HG02571 (cell line): ENCODE data around the gene REPIN1.

Experiments used
- ATAC-seq: cut with Tn5 transposase; IDR thresholded peaks from one replicate; pipeline ENCODE4 v1.9.1; 2021; ENCODE audit warnings: mild to moderate bottlenecking, moderate library complexity; ENCODE audit not compliant: unreplicated experiment

Gene REPIN1

GRCh38 chr7:150336746-150337145 lies 31.9 kb upstream of the REPIN1 start:
- ATAC-seq: no peak

GRCh38 chr7:150337179-150337578 lies 31.4 kb upstream of the REPIN1 start:
- ATAC-seq: no peak

GRCh38 chr7:150337659-150338081 lies 31.0 kb upstream of the REPIN1 start:
- no peak for ATAC-seq

DNA sequence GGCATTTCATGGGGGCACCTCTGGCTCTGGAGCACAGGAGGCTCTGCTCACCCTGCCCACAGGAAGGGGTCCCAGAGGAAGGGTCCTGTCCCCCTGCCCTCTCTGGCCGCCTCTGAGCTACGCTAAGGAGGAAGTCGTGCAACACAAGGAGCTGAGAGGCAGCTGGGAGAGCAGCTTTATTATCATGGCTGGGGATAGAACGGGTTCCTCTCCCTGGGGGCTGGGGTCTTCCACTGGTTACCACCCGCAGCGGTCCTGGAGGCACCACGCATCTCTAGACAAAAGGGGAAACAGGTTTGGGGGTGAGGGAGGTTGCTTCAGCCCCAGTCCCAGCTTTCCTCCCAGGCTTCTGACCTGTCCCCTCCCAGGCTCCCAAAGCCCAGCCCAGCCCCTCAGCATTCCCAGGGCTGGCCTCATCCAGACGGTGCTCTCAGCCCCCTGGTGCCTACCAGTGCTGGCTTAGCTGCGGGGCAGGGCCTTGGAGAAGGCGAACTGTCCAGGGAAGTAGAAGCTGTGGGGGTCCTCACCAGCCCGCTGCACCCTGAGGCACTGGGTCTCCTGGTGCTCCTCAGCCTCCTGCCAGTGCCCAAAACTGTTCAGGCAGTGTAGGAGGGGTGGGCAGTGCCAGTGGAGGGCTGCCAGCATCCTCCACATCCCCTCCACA lies 30.3 kb upstream of the REPIN1 start:
- ATAC-seq: no peak

GRCh38 chr7:150339409-150339809 lies 29.2 kb upstream of the REPIN1 start:
- ATAC-seq: no peak

- ATAC-seq: no peak
These were observed 28.4 kb upstream of the REPIN1 start for GRCh38 chr7:150340024-150340749.

DNA sequence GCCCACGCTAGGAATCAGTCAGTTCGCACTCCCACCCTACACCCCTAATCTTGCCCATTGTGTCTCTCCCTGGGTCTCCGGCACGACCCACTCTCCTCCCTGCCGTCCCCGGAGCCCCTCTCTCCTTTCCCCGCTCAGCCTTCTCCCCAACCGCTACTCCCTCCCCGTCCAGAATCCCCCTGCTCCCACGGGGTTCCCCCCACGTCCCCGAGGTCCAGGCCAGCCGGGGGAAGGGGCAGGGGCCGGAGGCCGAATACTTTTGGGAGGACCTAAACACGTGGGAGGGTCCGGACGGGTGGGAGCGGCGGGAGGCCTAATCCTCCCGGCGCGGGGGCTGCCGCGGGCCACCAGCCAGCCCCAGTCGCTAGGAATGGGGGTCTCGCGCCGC lies 27.8 kb upstream of the REPIN1 start:
- ATAC-seq: no peak

DNA sequence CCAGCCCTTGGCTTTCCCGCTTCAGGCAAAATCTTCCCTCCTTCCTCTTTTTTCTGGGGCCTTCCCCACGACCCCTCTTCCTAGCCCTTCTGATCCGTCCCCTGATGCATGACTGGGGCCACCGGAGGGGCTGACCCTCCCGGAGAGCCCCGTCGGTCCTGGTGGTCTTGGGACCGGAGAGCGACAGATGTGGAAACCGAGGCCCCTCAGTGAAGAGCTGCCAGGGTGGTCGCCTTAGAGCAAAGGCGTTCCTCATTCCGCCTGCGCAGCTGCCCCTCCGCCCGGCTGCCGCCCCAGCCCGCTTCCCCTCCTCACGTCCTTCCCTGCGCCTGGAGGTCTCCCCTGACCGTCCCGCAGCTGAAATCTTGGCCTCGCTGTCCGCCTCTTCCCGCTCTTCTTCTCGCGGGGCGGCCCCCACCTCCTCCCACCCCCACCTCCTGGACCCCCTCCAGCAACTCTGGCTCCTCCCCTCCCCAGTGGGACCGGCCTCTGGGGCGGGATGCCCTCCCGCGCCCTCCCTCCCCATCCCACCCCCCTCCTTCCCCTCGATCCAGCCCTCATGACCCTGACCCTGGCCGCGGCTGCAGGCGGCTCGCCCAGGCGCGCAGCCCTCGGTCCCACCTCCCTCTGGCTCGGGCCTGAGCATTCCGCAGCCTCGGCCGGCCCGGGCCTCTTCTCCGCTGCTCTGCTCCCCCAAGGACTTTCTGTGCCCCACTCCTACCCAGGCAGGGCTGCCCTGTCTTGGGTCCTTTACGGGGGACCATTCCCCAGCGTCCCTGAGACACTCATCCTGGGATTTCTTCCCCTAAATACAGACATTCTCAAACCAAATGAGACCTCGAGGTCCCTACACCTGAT lies 27.1 kb upstream of the REPIN1 start, which contains the start of gene RARRES2:
TSS of gene RARRES2 (minus strand) at position 367 of the 858 bp plus-strand sequence. CDS start 1,020 bp downstream, outside the sequence.
- ATAC-seq: no peak

- no peak for ATAC-seq
These were observed 26.6 kb upstream of the REPIN1 start for GRCh38 chr7:150342121-150342408.

GRCh38 chr7:150343225-150343624 lies 25.4 kb upstream of the REPIN1 start:
- no peak for ATAC-seq

- no peak for ATAC-seq
These were observed 24.3 kb upstream of the REPIN1 start for GRCh38 chr7:150344299-150344698.

DNA sequence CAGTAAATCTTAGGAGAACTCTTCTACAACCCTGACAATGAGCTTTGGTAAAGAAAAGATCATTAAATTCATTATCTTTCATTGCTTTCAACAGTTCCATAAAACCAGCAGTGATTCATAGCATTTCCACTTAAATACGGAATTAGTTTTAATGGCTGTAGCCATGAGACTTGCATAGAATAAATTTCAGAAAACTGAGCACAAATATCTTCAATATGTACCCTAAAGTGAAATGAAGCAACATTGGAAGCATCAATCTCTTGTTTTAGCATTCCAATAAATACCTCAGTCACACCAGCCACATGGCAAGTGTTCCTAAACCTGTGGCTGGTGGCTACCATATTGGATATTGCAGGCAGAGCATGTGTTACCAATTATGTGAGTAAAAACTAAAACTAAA lies 23.6 kb upstream of the REPIN1 start:
- no peak for ATAC-seq

GRCh38 chr7:150346922-150347321 lies 21.7 kb upstream of the REPIN1 start:
- ATAC-seq: no peak

DNA sequence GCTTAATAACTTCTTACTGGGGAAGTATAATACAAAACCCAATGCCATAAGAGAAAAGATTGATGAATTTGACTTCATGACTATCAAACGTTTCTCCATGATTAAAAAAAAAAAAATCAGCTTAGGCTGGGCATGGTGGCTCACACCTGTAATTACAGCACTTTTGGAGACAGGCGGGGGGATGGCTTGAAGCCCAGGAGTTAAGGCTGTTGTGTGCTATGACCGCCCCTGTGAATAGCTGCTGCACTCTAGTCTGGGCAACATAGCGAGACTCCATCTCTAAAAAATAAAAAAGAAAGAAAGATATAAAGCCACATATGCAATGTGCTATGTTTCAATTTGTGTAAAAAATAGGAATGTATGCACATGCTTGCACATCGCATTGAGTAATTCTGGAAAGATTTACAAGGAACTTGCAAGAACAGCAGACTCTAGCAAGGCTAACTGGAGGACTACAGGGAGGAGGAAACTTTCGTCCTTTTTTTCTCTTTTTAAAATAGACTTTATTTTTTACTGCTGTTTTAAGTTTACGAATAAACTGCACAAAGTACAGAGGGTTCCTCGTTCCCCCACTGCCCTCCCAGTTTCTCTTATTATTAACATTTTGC lies 16.9 kb upstream of the REPIN1 start:
- ATAC-seq: no peak

DNA sequence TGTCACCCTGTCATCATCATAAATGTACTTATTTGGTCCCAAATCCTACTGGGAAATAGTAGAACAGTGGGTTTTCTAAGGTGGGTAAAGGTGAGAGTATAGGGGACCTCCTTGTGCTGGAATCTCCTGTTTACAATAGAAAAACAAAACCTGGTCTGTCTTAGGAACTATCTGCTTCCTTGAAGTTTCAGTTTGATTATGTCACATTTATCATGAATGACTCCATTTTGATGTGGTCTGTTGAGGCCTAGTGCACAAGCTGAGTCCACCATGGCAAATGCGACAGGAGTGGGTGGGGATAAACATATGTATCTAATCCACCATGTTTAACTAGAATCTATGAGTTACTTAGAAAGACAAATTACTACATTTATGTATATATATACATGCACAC lies 13.0 kb upstream of the REPIN1 start:
- ATAC-seq: no peak

GRCh38 chr7:150356265-150356897 lies 12.2 kb upstream of the REPIN1 start:
- no peak for ATAC-seq

GRCh38 chr7:150357270-150357669 lies 11.4 kb upstream of the REPIN1 start:
- ATAC-seq: no peak

DNA sequence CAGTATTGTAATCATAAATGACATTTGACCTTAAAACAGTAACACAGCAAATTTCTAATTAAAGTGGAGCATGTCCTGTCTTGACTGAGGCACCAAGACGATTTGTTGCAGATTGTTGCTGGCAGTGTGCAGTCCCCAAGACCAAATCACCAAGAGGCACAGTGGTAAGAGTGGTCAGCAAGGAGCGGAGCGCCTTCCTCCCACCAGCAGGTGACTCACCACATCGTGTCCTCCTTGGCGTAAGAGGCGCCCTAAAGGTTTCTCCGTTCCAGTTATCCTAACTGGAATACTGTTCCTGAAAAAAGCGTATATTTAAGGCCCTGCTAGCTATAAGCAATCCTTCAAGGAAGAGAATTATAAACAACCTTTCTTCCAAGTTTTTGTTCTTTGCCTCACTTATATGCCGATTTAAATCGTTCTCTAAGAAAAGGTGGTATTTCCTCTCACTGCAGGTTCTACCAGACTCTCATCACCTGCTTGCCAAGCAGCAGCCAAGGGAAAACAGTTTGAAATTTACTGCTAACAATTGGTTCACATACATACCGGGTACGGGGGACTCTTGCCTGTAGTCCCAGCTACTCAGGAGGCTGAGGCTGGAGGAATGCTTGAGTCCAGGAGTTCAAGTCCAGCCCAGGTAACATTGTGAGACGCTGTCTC lies 10.7 kb upstream of the REPIN1 start:
- ATAC-seq: no peak

DNA sequence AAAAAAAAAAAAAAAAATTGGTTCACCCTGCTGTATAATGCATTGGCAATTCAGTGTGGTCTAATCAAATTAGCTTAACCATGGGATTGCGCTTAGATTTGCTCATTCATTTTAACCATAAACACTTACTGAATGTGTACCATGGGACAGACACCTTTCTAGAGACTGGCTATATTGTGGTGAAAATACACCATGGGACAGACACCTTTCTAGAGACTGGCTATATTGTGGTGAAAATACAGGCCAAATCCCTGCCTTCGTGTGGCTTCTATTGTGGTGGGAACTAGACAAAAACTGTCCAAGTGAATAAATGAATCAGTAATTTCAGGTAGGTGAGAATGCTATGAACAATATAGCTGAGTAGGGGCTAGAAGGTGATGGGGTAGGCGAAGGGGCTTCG lies 10.2 kb upstream of the REPIN1 start:
- ATAC-seq: no peak

GRCh38 chr7:150358988-150359621 lies 9.5 kb upstream of the REPIN1 start:
- ATAC-seq: no peak
